ENCODE data around the gene POLR2B. TPM values are rescaled to one million over a fixed set of nuclear protein-coding genes. Genes with fewer than 3 reads are reported as not detected.

Gene POLR2B
- total and polyA plus RNA-seq, 7 experiments from 2014 or later = 50.7 to 130 (median 77.9) TPM

DNA sequence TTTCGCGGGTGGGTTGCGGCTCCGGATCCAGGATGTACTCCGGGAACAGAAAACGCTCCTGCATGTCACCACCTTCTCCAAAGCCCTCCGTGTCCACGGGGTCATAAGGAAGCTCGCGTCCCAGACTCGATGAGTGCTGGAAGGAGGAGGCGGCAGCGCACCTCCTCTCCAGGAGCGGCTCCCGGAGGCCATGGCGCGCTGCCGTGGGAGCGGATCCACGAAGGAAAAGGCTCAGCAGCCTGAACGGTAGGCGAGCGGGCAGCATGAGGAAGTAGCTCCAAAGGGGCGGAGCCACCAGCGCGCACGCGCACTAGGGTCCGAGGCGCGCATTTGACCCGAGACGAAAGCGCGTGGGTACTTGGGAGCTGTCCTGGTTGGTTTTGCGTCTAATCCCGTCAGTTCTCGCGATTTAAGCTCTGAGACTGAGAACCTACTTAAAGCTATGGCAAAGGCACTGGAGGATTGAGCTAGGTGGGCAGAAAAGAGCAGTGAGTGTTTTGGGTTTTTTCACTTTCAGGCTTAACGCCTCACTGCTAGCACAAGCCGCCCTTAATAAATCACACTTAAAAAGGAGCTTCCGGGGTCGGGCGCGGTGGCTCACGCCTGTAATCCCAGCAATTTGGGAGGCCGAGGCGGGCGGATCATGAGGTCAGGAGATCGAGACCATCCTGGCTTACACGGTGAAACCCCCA lies 1.2 kb upstream of the POLR2B start, which contains the start of gene NOA1:
TSS of gene NOA1 (minus strand) at position 286 of the 692 bp plus-strand sequence. CDS start at position 265, 21 bp downstream.
- Mint-ChIP-seq H3K36me3 (peaks cover 11 to 42% (median 31%) of the 10 kb centered on the region in 5 donors), H3K27ac (peak within 1 kb of the TSS; percentile 94 to 100 (median 98)), H3K9me3 (peaks cover 0 to 10% (median 5%) of the 10 kb centered on the region in 11 donors), H3K4me1 (peaks cover 41 to 70% (median 52%) of the 10 kb centered on the region in 7 donors), H3K27me3 (peaks cover 0 to 2% (median 0%) of the 10 kb centered on the region in 5 donors), H3K4me3 (peak within 1 kb of the TSS; percentile 92 to 100 (median 98))
- Histone ChIP-seq H3K27ac (ENCODE audit: low read depth, low read length) (peak within 1 kb of the TSS; percentile 82), H3K9me3 (ENCODE audit: control insufficient read depth in 2 of 3, low read length in 3 of 3) (peaks cover 0 to 7% (median 0%) of the 10 kb centered on the region in 3 experiments), H3K4me1 (ENCODE audit: control insufficient read depth in 2 of 2, insufficient read depth in 2 of 2, low read length in 2 of 2) (peaks cover 36 to 38% of the 10 kb centered on the region in 2 donors), H3K36me3 (ENCODE audit: control insufficient read depth in 2 of 3, insufficient read depth in 3 of 3, low read length in 3 of 3) (peaks cover 0 to 28% (median 13%) of the 10 kb centered on the region in 3 experiments), H3K4me3 (ENCODE audit: low read length) (peak within 1 kb of the TSS; percentile 80), H3K27me3 (ENCODE audit: control insufficient read depth in 2 of 2, insufficient read depth in 2 of 2, low read length in 2 of 2) (no peaks in the 10 kb centered on the region)
- CTCF ChIA-PET = interaction anchor here (0.6 to 2.2 kb wide), 5 partner anchors 53 to 1575 kb away, joined by 3 to 12 read pairs (median 4); partner anchors contain the start of genes AASDH, PAICS and PPAT
- intact Hi-C loops (cut with micrococcal nuclease) = loop anchor here (1.0 to 5.0 kb wide), 15 partner anchors 17 to 1582 kb away; partner anchors contain the start of genes AASDH (in 2 of the 2), CEP135 (in 2 of the 2), CLOCK (in 2 of the 2) and EXOC1 (in 2 of the 2)
- DNase-seq (peak; percentile 98 to 99 (median 99)), ATAC-seq (peak; percentile 86)
- POLR2A ChIA-PET = interaction anchor here (0.7 to 6.3 kb wide), 19 partner anchors 8 to 1029 kb away, joined by 3 to 142 read pairs (median 5); partner anchors contain the start of genes AASDH, CEP135, PAICS and PPAT

DNA sequence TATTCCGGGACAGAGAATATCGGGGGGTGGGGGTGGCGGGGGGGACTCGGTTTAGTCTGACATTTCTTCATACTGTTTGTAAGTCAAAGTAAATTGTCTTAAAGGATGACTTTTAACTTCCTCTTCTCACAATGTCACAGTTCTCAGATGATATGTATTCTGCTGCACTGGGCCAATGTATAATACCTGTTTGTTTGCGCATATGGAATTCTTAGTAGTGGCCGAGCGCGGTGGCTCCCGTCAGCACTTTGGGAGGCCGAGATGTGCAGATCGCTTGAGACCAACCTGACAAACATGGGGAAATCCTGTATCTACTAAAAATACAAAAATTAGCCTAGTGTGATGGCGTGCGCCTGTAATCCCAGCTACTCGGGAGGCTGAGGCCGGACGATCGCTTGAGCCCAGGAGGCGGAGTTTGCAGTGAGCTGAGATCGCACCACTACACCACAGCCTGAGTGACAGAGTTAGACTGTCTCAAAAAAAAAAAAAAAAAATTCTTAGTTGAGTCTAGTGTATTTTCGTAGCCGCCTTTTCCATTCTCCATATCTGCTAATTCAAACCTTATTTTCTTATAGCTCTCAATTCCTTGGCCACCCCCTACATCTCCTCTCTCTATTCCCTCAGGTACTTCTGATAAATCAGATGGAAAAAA lies 851 bp downstream of the POLR2B start:
- ChIA-PET CTCF (interaction anchor here (0.5 to 1.1 kb wide), 4 partner anchors 38 to 1031 kb away, joined by 3 to 5 read pairs (median 4); partner anchors contain the start of gene CEP135), POLR2A (interaction anchor here (0.6 to 6.3 kb wide), 14 partner anchors 8 to 1578 kb away, joined by 3 to 142 read pairs (median 4); partner anchors contain the start of genes AASDH, PAICS, PPAT and REST)
- intact Hi-C loops (cut with micrococcal nuclease) = loop anchor here (2.0 to 5.0 kb wide), 6 partner anchors 157 to 1582 kb away; partner anchors contain the start of genes CLOCK (in 2 of the 2), EXOC1 (in 2 of the 2), SPINK2 (in 1 of the 2) and TMEM165 (in 1 of the 2)
- peaks cover 36 to 51% of the 10 kb centered on the region in 2 donors for H3K4me1 ChIP-seq (ENCODE audit: control insufficient read depth in 2 of 2, insufficient read depth in 2 of 2, low read length in 2 of 2)
- peaks cover 51 to 76% (median 53%) of the 10 kb centered on the region in 7 donors for H3K4me1 Mint-ChIP-seq
- DNase-seq (peak in 8 of 9 donors; percentile 1 to 51 (median 11)), ATAC-seq (no peak)
- no peaks in the 10 kb centered on the region for H3K27me3 ChIP-seq (ENCODE audit: control insufficient read depth in 2 of 2, insufficient read depth in 2 of 2, low read length in 2 of 2)
- H3K27ac ChIP-seq (ENCODE audit: low read depth, low read length) = peak overlapping the region; percentile 82
- peaks cover 4 to 29% (median 17%) of the 10 kb centered on the region in 5 donors for H3K36me3 Mint-ChIP-seq
- H3K27ac Mint-ChIP-seq = peak overlapping the region; percentile 94 to 100 (median 98)
- peak overlapping the region; percentile 92 to 100 (median 99) for H3K4me3 Mint-ChIP-seq
- H3K36me3 ChIP-seq (ENCODE audit: control insufficient read depth in 2 of 3, insufficient read depth in 3 of 3, low read length in 3 of 3) = peaks cover 0 to 9% (median 0%) of the 10 kb centered on the region in 3 experiments
- peak overlapping the region; percentile 80 for H3K4me3 ChIP-seq (ENCODE audit: low read length)
- H3K9me3 ChIP-seq (ENCODE audit: control insufficient read depth in 2 of 3, low read length in 3 of 3) = no peaks in the 10 kb centered on the region
- peaks cover 0 to 2% (median 0%) of the 10 kb centered on the region in 5 donors for H3K27me3 Mint-ChIP-seq
- H3K9me3 Mint-ChIP-seq = no peaks in the 10 kb centered on the region

DNA sequence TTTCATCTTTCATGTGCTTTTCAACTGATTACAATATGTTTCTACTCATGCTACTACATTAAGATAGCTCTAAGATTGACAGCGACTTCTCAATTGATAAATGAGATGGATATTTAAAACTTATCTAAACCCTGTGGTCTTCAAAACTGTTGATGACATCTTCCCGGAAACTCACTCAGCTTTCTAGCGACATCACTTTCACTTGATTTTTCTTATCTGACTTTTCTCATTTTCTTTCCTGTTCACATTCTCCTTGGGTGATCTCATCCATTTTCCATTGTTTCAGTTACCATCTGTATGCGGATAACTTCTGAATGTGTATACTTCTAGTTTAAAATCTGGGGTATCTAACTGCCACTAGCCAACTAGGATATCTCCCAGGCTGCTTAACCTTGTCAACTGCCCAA lies 3.1 kb downstream of the POLR2B start:
- CTCF ChIA-PET = interaction anchor here (0.6 to 1.3 kb wide), 3 partner anchors 9 to 97 kb away, joined by 3 read pairs; no protein-coding TSS in a partner anchor

GRCh38 chr4:56986192-56986591 lies 7.5 kb downstream of the POLR2B start:
- no peak overlapping the region for H3K27ac Mint-ChIP-seq
- H3K9me3 ChIP-seq (ENCODE audit: control insufficient read depth in 2 of 3, low read length in 3 of 3) = no peaks in the 10 kb centered on the region
- no peak overlapping the region for H3K4me3 ChIP-seq (ENCODE audit: low read length)
- DNase-seq (no peak), ATAC-seq (no peak)
- H3K27me3 Mint-ChIP-seq = no peaks in the 10 kb centered on the region
- ChIA-PET POLR2A (no interaction called here), CTCF (no interaction called here)
- H3K9me3 Mint-ChIP-seq = no peaks in the 10 kb centered on the region
- peaks cover 8 to 43% (median 29%) of the 10 kb centered on the region in 5 donors for H3K36me3 Mint-ChIP-seq
- no peak overlapping the region for H3K27ac ChIP-seq (ENCODE audit: low read depth, low read length)
- peaks cover 8 to 25% of the 10 kb centered on the region in 2 donors for H3K4me1 ChIP-seq (ENCODE audit: control insufficient read depth in 2 of 2, insufficient read depth in 2 of 2, low read length in 2 of 2)
- peaks cover 11 to 51% (median 21%) of the 10 kb centered on the region in 3 experiments for H3K36me3 ChIP-seq (ENCODE audit: control insufficient read depth in 2 of 3, insufficient read depth in 3 of 3, low read length in 3 of 3)
- H3K4me1 Mint-ChIP-seq = peaks cover 42 to 81% (median 59%) of the 10 kb centered on the region in 7 donors
- H3K4me3 Mint-ChIP-seq = no peak overlapping the region
- H3K27me3 ChIP-seq (ENCODE audit: control insufficient read depth in 2 of 2, insufficient read depth in 2 of 2, low read length in 2 of 2) = no peaks in the 10 kb centered on the region
- intact Hi-C loops (cut with micrococcal nuclease) = no loop called here

More for the DNA sequence above, 3.1 kb downstream of the POLR2B start:
- peak overlapping the region in 8 of 9 donors; percentile 1 to 97 (median 50) for H3K27ac Mint-ChIP-seq
- POLR2A ChIA-PET = interaction anchor here (6.3 kb wide), 1 partner anchor 73 kb away, joined by 142 read pairs; the partner anchor contains the start of gene REST
- peaks cover 43 to 77% (median 62%) of the 10 kb centered on the region in 7 donors for H3K4me1 Mint-ChIP-seq
- ATAC-seq (no peak), DNase-seq (no peak)
- Histone ChIP-seq H3K27ac (ENCODE audit: low read depth, low read length) (no peak overlapping the region), H3K4me3 (ENCODE audit: low read length) (peak overlapping the region; percentile 2), H3K4me1 (ENCODE audit: control insufficient read depth in 2 of 2, insufficient read depth in 2 of 2, low read length in 2 of 2) (peaks cover 22 to 41% of the 10 kb centered on the region in 2 donors), H3K27me3 (ENCODE audit: control insufficient read depth in 2 of 2, insufficient read depth in 2 of 2, low read length in 2 of 2) (no peaks in the 10 kb centered on the region), H3K36me3 (ENCODE audit: control insufficient read depth in 2 of 3, insufficient read depth in 3 of 3, low read length in 3 of 3) (peaks cover 0 to 26% (median 4%) of the 10 kb centered on the region in 3 experiments), H3K9me3 (ENCODE audit: control insufficient read depth in 2 of 3, low read length in 3 of 3) (no peaks in the 10 kb centered on the region)
- intact Hi-C loops (cut with micrococcal nuclease) = no loop called here
- H3K27me3 Mint-ChIP-seq = peaks cover 0 to 2% (median 0%) of the 10 kb centered on the region in 5 donors
- H3K4me3 Mint-ChIP-seq = peak overlapping the region; percentile 63 to 100 (median 98)
- H3K9me3 Mint-ChIP-seq = no peaks in the 10 kb centered on the region
- H3K36me3 Mint-ChIP-seq = peaks cover 4 to 32% (median 20%) of the 10 kb centered on the region in 5 donors

- ChIA-PET CTCF (no interaction called here), POLR2A (no interaction called here)
- H3K36me3 ChIP-seq (ENCODE audit: control insufficient read depth in 2 of 3, insufficient read depth in 3 of 3, low read length in 3 of 3) = peaks cover 12 to 58% (median 21%) of the 10 kb centered on the region in 3 experiments
- peaks cover 3 to 18% of the 10 kb centered on the region in 2 donors for H3K4me1 ChIP-seq (ENCODE audit: control insufficient read depth in 2 of 2, insufficient read depth in 2 of 2, low read length in 2 of 2)
- Mint-ChIP-seq H3K9me3 (no peaks in the 10 kb centered on the region), H3K27ac (no peak overlapping the region), H3K27me3 (no peaks in the 10 kb centered on the region), H3K36me3 (peaks cover 15 to 49% (median 29%) of the 10 kb centered on the region in 5 donors), H3K4me3 (no peak overlapping the region), H3K4me1 (peaks cover 42 to 81% (median 59%) of the 10 kb centered on the region in 7 donors)
- ATAC-seq = no peak
- H3K9me3 ChIP-seq (ENCODE audit: control insufficient read depth in 2 of 3, low read length in 3 of 3) = no peaks in the 10 kb centered on the region
- no peaks in the 10 kb centered on the region for H3K27me3 ChIP-seq (ENCODE audit: control insufficient read depth in 2 of 2, insufficient read depth in 2 of 2, low read length in 2 of 2)
- H3K27ac ChIP-seq (ENCODE audit: low read depth, low read length) = no peak overlapping the region
- no peak for DNase-seq
- H3K4me3 ChIP-seq (ENCODE audit: low read length) = no peak overlapping the region
- intact Hi-C loops (cut with micrococcal nuclease) = no loop called here
Measured at GRCh38 chr4:56986952-56987351, 8.3 kb downstream of the POLR2B start.

Data from naive thymus-derived CD4-positive, alpha-beta T cell (primary cell).